Measurements from ENCODE around the gene TCF7L2.

Gene TCF7L2

GRCh38 chr10:113207924-113208323 lies 257.9 kb downstream of the TCF7L2 start:
- no peak for DNase-seq

GRCh38 chr10:113213035-113213434 lies 263.0 kb downstream of the TCF7L2 start:
- DNase-seq: no peak

GRCh38 chr10:113214331-113214730 lies 264.3 kb downstream of the TCF7L2 start:
- no peak for DNase-seq

- DNase-seq: no peak
Measured at GRCh38 chr10:113216102-113216501, 266.1 kb downstream of the TCF7L2 start.

Data from DMS79 treated with DMSO at 0.1 percent for 48 hours (cell line).